Spleen (tissue), 11 donors: ENCODE data around the gene DENND10. TPM values are rescaled to one million over a fixed set of nuclear protein-coding genes. Genes with fewer than 3 reads are reported as not detected.

Experiments
- DNase-seq: peaks from one replicate; pipeline ENCODE4 v3.0.0-alpha.2; 2020
- H3K27ac ChIP-seq, 8 donors: fragments of 200-600 bp; sonication (generic) in 7 of 8; 1 replicate in 4 of 8; 2 replicates in 4 of 8; pipeline versions ENCODE4 v1.5.0 to v1.8.0; 2016 to 2021; ENCODE audit warnings: inconsistent platforms in 4 of 8, mild to moderate bottlenecking in 4 of 8, moderate library complexity in 1 of 8
- H3K27me3 ChIP-seq, 7 donors: fragments of 200-600 bp; sonication (generic) in 6 of 7; replicated peaks in 1 of 7; 1 replicate in 4 of 7; 2 replicates in 3 of 7; pipeline versions ENCODE4 v1.5.0 to v1.8.0; 2016 to 2021; ENCODE audit warnings: inconsistent platforms in 3 of 7, mild to moderate bottlenecking in 1 of 7
- H3K36me3 ChIP-seq, 6 donors: fragments of 200-600 bp; sonication (generic) in 5 of 6; 1 replicate in 4 of 6; 2 replicates in 2 of 6; pipeline versions ENCODE4 v1.5.0 to v1.8.0; 2016 to 2021; ENCODE audit warnings: inconsistent platforms in 2 of 6
- H3K4me1 ChIP-seq, 6 donors: fragments of 200-600 bp; sonication (generic) in 5 of 6; 1 replicate in 3 of 6; 2 replicates in 3 of 6; pipeline versions ENCODE4 v1.5.0 to v1.8.0; 2016 to 2021; ENCODE audit warnings: inconsistent platforms in 3 of 6
- H3K4me3 ChIP-seq, 8 donors: fragments of 200-600 bp; sonication (generic) in 7 of 8; 1 replicate in 4 of 8; 2 replicates in 4 of 8; pipeline versions ENCODE4 v1.5.0 to v1.8.0; 2016 to 2021; ENCODE audit warnings: inconsistent platforms in 4 of 8, mild to moderate bottlenecking in 4 of 8, moderate library complexity in 2 of 8
- H3K9me3 ChIP-seq, 8 donors: fragments of 200-600 bp; sonication (generic) in 7 of 8; 1 replicate in 4 of 8; 2 replicates in 4 of 8; pipeline versions ENCODE4 v1.5.0 to v1.8.0; 2016 to 2021; ENCODE audit warnings: inconsistent platforms in 4 of 8
- CTCF ChIP-seq, 11 experiments: fragments of 200-600 bp in 7 of 11; fragments of 450-650 bp in 4 of 11; sonication (generic) in 4 of 11; IDR thresholded peaks in 8 of 11; conservative IDR thresholded peaks in 3 of 11; 1 replicate in 7 of 11; 2 replicates in 4 of 11; pipeline versions ENCODE4 v1.4.0 to v1.8.0; 2016 to 2021; ENCODE audit warnings: antibody characterized with exemption in 11 of 11, inconsistent platforms in 4 of 11, mild to moderate bottlenecking in 1 of 11
- POLR2A ChIP-seq, 3 donors: fragments of 450-650 bp; IDR thresholded peaks; one replicate each; pipeline ENCODE4 v1.5.1; 2017; ENCODE audit warnings: antibody characterized with exemption in 3 of 3, mild to moderate bottlenecking in 1 of 3
- POLR2AphosphoS5 ChIP-seq, 3 donors: sonication (generic); formaldehyde crosslinking; IDR thresholded peaks; one replicate each; pipeline ENCODE4 v1.5.1; 2017; ENCODE audit warnings: antibody characterized with exemption in 3 of 3
- WGBS, 5 donors: extraction: QIAGEN DNeasy Blood & Tissue Kit in 3 of 5; methylation state at CpG; one replicate each; pipeline versions ENCODE4 v1.1.5 to v1.1.7; 2013 to 2018; 5-methylcytosine and 5-hydroxymethylcytosine counted together
- intact Hi-C: fragments of 100-400 bp; cut with DNase I; formaldehyde crosslinking; loops from one replicate; pipeline ENCODE4 v1.15.0; 2023; ENCODE audit warnings: low total_unique reads
- polyA plus RNA-seq, 3 donors: library from polyadenylated mRNA; stranded (reverse); fragments of 200-250 nt; gene quantifications; one replicate each; pipeline ENCODE4 v1.2.1, GENCODE V29; 2013
- total RNA-seq, 7 donors: library from RNA; depleted of rRNA in 3 of 7; stranded (reverse); fragments of >200 nt in 3 of 7; fragmentation: NEBNext Ultra II Directional in 4 of 7; extraction: Animal tissue kit (Norgen Biotek cat#: 25700) in 4 of 7; gene quantifications; one replicate each; pipeline versions ENCODE4 v1.1.0 to v1.2.1, GENCODE V29; 2016 to 2021
- donor health status: healthy with polysubstance abuse.
- donor health status: DM: no; HTN: no; CAD: no; lungs with moderate emphysema.
- donor health status: DM: no; HTN: no; CAD: no.
- donor health status: Bipolar disorder and iron deficiency.
- donor health status: healthy.
- donor health status: DM: no; HTN: no; CAD: no.
- donor health status: DM: yes; HTN: yes; CAD: no.

Gene DENND10
- total and polyA plus RNA-seq, 10 donors, result 11.3 to 57.0 (median 35.5) TPM

- Histone ChIP-seq H3K4me1 (peaks cover 5 to 49% (median 22%) of the 10 kb centered on the region in 6 donors), H3K27ac (peak within 1 kb of the TSS; percentile 87 to 94 (median 90)), H3K36me3 (peaks cover 0 to 59% (median 31%) of the 10 kb centered on the region in 6 donors), H3K27me3 (no peaks in the 10 kb centered on the region), H3K4me3 (peak within 1 kb of the TSS; percentile 71 to 97 (median 84)), H3K9me3 (no peaks in the 10 kb centered on the region)
- peak; percentile 90 to 93 (median 90) for TF ChIP-seq POLR2AphosphoS5 (IDR thresholded peaks at IDR 0.05)
- TF ChIP-seq CTCF (IDR thresholded peaks at IDR 0.05 in 8 of 11, conservative IDR thresholded peaks at IDR 0.05 in 3 of 11), result peak in 5 of 11 experiments; percentile 20 to 38 (median 30)
- peak in 1 of 3 donors; percentile 39 for TF ChIP-seq POLR2A (IDR thresholded peaks at IDR 0.05)
- intact Hi-C loops, result no loop called here
- peak; percentile 96 for DNase-seq
- 1% methylated on average over 46 to 90 of the region's 90 CpGs for WGBS, 5 donors
These were observed 61.5 kb downstream of the DENND10 start, which contains the start of gene SFXN4 for GRCh38 chr10:119165171-119166117. SFXN4 (minus strand) TSS chr10:119165714; CDS start chr10:119165647, 67 bp downstream.

- peaks cover 0 to 59% (median 33%) of the 10 kb centered on the region in 6 donors for H3K36me3 ChIP-seq
- peak overlapping the region; percentile 71 to 97 (median 84) for H3K4me3 ChIP-seq
- 53 to 66% (median 56%) methylated on average over 7 of the region's 7 CpGs for WGBS, 5 donors
- intact Hi-C loops, result no loop called here
- H3K9me3 ChIP-seq, result no peaks in the 10 kb centered on the region
- DNase-seq, result no peak
- H3K4me1 ChIP-seq, result peaks cover 5 to 49% (median 22%) of the 10 kb centered on the region in 6 donors
- H3K27me3 ChIP-seq, result no peaks in the 10 kb centered on the region
- TF ChIP-seq CTCF (IDR thresholded peaks at IDR 0.05 in 8 of 11, conservative IDR thresholded peaks at IDR 0.05 in 3 of 11) (no peak), POLR2AphosphoS5 (IDR thresholded peaks at IDR 0.05) (no peak), POLR2A (IDR thresholded peaks at IDR 0.05) (no peak)
- H3K27ac ChIP-seq, result peak overlapping the region; percentile 87 to 94 (median 90)
These were observed 62.2 kb downstream of the DENND10 start for GRCh38 chr10:119166118-119166500.

GRCh38 chr10:119166564-119166963 lies 62.7 kb downstream of the DENND10 start:
- no peak for DNase-seq
- TF ChIP-seq POLR2AphosphoS5 (IDR thresholded peaks at IDR 0.05), result no peak
- TF ChIP-seq CTCF (IDR thresholded peaks at IDR 0.05 in 8 of 11, conservative IDR thresholded peaks at IDR 0.05 in 3 of 11), result no peak
- TF ChIP-seq POLR2A (IDR thresholded peaks at IDR 0.05), result no peak
- Histone ChIP-seq H3K9me3 (no peaks in the 10 kb centered on the region), H3K27ac (peak overlapping the region; percentile 87 to 94 (median 90)), H3K36me3 (peaks cover 0 to 59% (median 38%) of the 10 kb centered on the region in 6 donors), H3K4me3 (peak overlapping the region in 3 of 8 donors; percentile 85 to 97 (median 90)), H3K27me3 (no peaks in the 10 kb centered on the region), H3K4me1 (peaks cover 5 to 48% (median 22%) of the 10 kb centered on the region in 6 donors)
- WGBS, 5 donors, result 37 to 58% (median 47%) methylated on average over 8 of the region's 8 CpGs
- intact Hi-C loops, result no loop called here

GRCh38 chr10:119167041-119167440 lies 63.1 kb downstream of the DENND10 start:
- WGBS, 5 donors, result 83 to 85% (median 84%) methylated on average over 8 of the region's 8 CpGs
- peak overlapping the region; percentile 87 to 94 (median 90) for H3K27ac ChIP-seq
- H3K4me3 ChIP-seq, result no peak overlapping the region
- DNase-seq, result no peak
- no peaks in the 10 kb centered on the region for H3K27me3 ChIP-seq
- TF ChIP-seq POLR2AphosphoS5 (IDR thresholded peaks at IDR 0.05) (no peak), POLR2A (IDR thresholded peaks at IDR 0.05) (no peak), CTCF (IDR thresholded peaks at IDR 0.05 in 8 of 11, conservative IDR thresholded peaks at IDR 0.05 in 3 of 11) (no peak)
- H3K9me3 ChIP-seq, result no peaks in the 10 kb centered on the region
- intact Hi-C loops, result no loop called here
- peaks cover 5 to 43% (median 22%) of the 10 kb centered on the region in 6 donors for H3K4me1 ChIP-seq
- H3K36me3 ChIP-seq, result peaks cover 0 to 59% (median 42%) of the 10 kb centered on the region in 6 donors
